ENCODE measurements around the gene ARL2. TPM values are rescaled to one million over a fixed set of nuclear protein-coding genes. Genes with fewer than 3 reads are reported as not detected.

The ARL2 gene
- total and polyA plus RNA-seq, 5 donors, result 117 to 179 (median 140) TPM

- DNase-seq (no peak), ATAC-seq (no peak)
- WGBS, result 55% methylated on average over 10 of the region's 10 CpGs
- peak overlapping the region; percentile 67 for H3K4me3 ChIP-seq (ENCODE audit: low read length)
- H3K4me1 ChIP-seq (ENCODE audit: control insufficient read depth, insufficient read depth, low read length), result no peaks in the 10 kb centered on the region
- H3K9me3 ChIP-seq (ENCODE audit: control insufficient read depth, low read length), result no peaks in the 10 kb centered on the region
- H3K27me3 ChIP-seq (ENCODE audit: control insufficient read depth, insufficient read depth), result no peaks in the 10 kb centered on the region
- H3K27ac ChIP-seq (ENCODE audit: low read length), result peak overlapping the region; percentile 21
- intact Hi-C loops (cut with DNase I), result loop anchor here in 1 of 4 donors (10.0 kb wide), 1 partner anchor 88 kb away; the partner anchor contains the start of genes TM7SF2 and ZNHIT2
Observed at GRCh38 chr11:65026810-65027209, 12.8 kb downstream of the ARL2 start.

- WGBS, result under 1% methylated on average over 51 of the region's 51 CpGs
- Histone ChIP-seq H3K4me3 (ENCODE audit: low read length) (peak within 1 kb of the TSS; percentile 67), H3K9me3 (ENCODE audit: control insufficient read depth, low read length) (no peaks in the 10 kb centered on the region), H3K4me1 (ENCODE audit: control insufficient read depth, insufficient read depth, low read length) (no peaks in the 10 kb centered on the region), H3K27ac (ENCODE audit: low read length) (peak within 1 kb of the TSS; percentile 84), H3K27me3 (ENCODE audit: control insufficient read depth, insufficient read depth) (no peaks in the 10 kb centered on the region)
- intact Hi-C loops (cut with DNase I), result loop anchor here in 1 of 4 donors (10.0 kb wide), 1 partner anchor 87 kb away; the partner anchor contains the start of genes TM7SF2 and ZNHIT2
- ATAC-seq (peak; percentile 99), DNase-seq (peak; percentile 95 to 97 (median 97))
Observed at GRCh38 chr11:65027213-65028067, 13.5 kb downstream of the ARL2 start, which contains the start of gene SNX15. SNX15 (plus strand) TSS chr11:65027439; CDS start chr11:65027538, 99 bp downstream.

- WGBS, result 76% methylated on average over 13 of the region's 13 CpGs
- H3K9me3 ChIP-seq (ENCODE audit: control insufficient read depth, low read length), result no peaks in the 10 kb centered on the region
- DNase-seq (peak in 1 of 3 donors; percentile 34), ATAC-seq (no peak)
- H3K27me3 ChIP-seq (ENCODE audit: control insufficient read depth, insufficient read depth), result no peaks in the 10 kb centered on the region
- H3K4me3 ChIP-seq (ENCODE audit: low read length), result no peak overlapping the region
- H3K4me1 ChIP-seq (ENCODE audit: control insufficient read depth, insufficient read depth, low read length), result no peaks in the 10 kb centered on the region
- intact Hi-C loops (cut with DNase I), result no loop called here
- H3K27ac ChIP-seq (ENCODE audit: low read length), result no peak overlapping the region
Observed at GRCh38 chr11:65032216-65032615, 18.3 kb downstream of the ARL2 start.

GRCh38 chr11:65034423-65034822 lies 20.5 kb downstream of the ARL2 start:
- DNase-seq (no peak), ATAC-seq (no peak)
- Histone ChIP-seq H3K9me3 (ENCODE audit: control insufficient read depth, low read length) (no peaks in the 10 kb centered on the region), H3K27ac (ENCODE audit: low read length) (no peak overlapping the region), H3K27me3 (ENCODE audit: control insufficient read depth, insufficient read depth) (no peaks in the 10 kb centered on the region), H3K4me3 (ENCODE audit: low read length) (no peak overlapping the region), H3K4me1 (ENCODE audit: control insufficient read depth, insufficient read depth, low read length) (no peaks in the 10 kb centered on the region)
- 95% methylated on average over 2 of the region's 2 CpGs for WGBS
- intact Hi-C loops (cut with DNase I), result no loop called here

- 81% methylated on average over 11 of the region's 11 CpGs for WGBS
- ATAC-seq (no peak), DNase-seq (peak in 1 of 3 donors; percentile 40)
- Histone ChIP-seq H3K27ac (ENCODE audit: low read length) (no peak overlapping the region), H3K4me3 (ENCODE audit: low read length) (no peak overlapping the region), H3K4me1 (ENCODE audit: control insufficient read depth, insufficient read depth, low read length) (no peaks in the 10 kb centered on the region), H3K9me3 (ENCODE audit: control insufficient read depth, low read length) (no peaks in the 10 kb centered on the region), H3K27me3 (ENCODE audit: control insufficient read depth, insufficient read depth) (no peaks in the 10 kb centered on the region)
- intact Hi-C loops (cut with DNase I), result no loop called here
Observed at GRCh38 chr11:65035579-65035978, 21.6 kb downstream of the ARL2 start.

- DNase-seq, result peak; percentile 54 to 86 (median 83)
- H3K27ac ChIP-seq (ENCODE audit: low read length), result no peak overlapping the region
- no peak overlapping the region for H3K4me3 ChIP-seq (ENCODE audit: low read length)
- intact Hi-C loops (cut with DNase I), result no loop called here
- H3K27me3 ChIP-seq (ENCODE audit: control insufficient read depth, insufficient read depth), result no peaks in the 10 kb centered on the region
- ATAC-seq, result no peak
- H3K4me1 ChIP-seq (ENCODE audit: control insufficient read depth, insufficient read depth, low read length), result no peaks in the 10 kb centered on the region
- WGBS, result 69% methylated on average over 6 of the region's 6 CpGs
- no peaks in the 10 kb centered on the region for H3K9me3 ChIP-seq (ENCODE audit: control insufficient read depth, low read length)
Observed at GRCh38 chr11:65036931-65037330, 23.0 kb downstream of the ARL2 start.

GRCh38 chr11:65040520-65040846 lies 26.5 kb downstream of the ARL2 start:
- WGBS, result 18% methylated on average over 7 of the region's 7 CpGs
- intact Hi-C loops (cut with DNase I), result no loop called here
- Histone ChIP-seq H3K9me3 (ENCODE audit: control insufficient read depth, low read length) (no peaks in the 10 kb centered on the region), H3K4me3 (ENCODE audit: low read length) (peak overlapping the region; percentile 56), H3K27ac (ENCODE audit: low read length) (peak overlapping the region; percentile 97), H3K4me1 (ENCODE audit: control insufficient read depth, insufficient read depth, low read length) (no peaks in the 10 kb centered on the region), H3K27me3 (ENCODE audit: control insufficient read depth, insufficient read depth) (no peaks in the 10 kb centered on the region)
- DNase-seq (no peak), ATAC-seq (no peak)

GRCh38 chr11:65040847-65041622 lies 27.1 kb downstream of the ARL2 start, which contains the start of gene SAC3D1:
SAC3D1 (plus strand) TSS chr11:65041210; CDS start chr11:65041293, 83 bp downstream.
- Histone ChIP-seq H3K27ac (ENCODE audit: low read length) (peak within 1 kb of the TSS; percentile 97), H3K27me3 (ENCODE audit: control insufficient read depth, insufficient read depth) (no peaks in the 10 kb centered on the region), H3K4me1 (ENCODE audit: control insufficient read depth, insufficient read depth, low read length) (no peaks in the 10 kb centered on the region), H3K9me3 (ENCODE audit: control insufficient read depth, low read length) (no peaks in the 10 kb centered on the region), H3K4me3 (ENCODE audit: low read length) (peak within 1 kb of the TSS; percentile 56)
- peak; percentile 91 to 96 (median 94) for DNase-seq
- peak; percentile 96 to 97 for ATAC-seq
- intact Hi-C loops (cut with DNase I), result no loop called here
- WGBS, result under 1% methylated on average over 91 of the region's 91 CpGs

GRCh38 chr11:65042891-65043290 lies 28.9 kb downstream of the ARL2 start:
- no peaks in the 10 kb centered on the region for H3K4me1 ChIP-seq (ENCODE audit: control insufficient read depth, insufficient read depth, low read length)
- no peaks in the 10 kb centered on the region for H3K27me3 ChIP-seq (ENCODE audit: control insufficient read depth, insufficient read depth)
- ATAC-seq, result no peak
- DNase-seq, result peak in 1 of 3 donors; percentile 28
- intact Hi-C loops (cut with DNase I), result no loop called here
- H3K27ac ChIP-seq (ENCODE audit: low read length), result no peak overlapping the region
- WGBS, result 83% methylated on average over 6 of the region's 6 CpGs
- H3K4me3 ChIP-seq (ENCODE audit: low read length), result no peak overlapping the region
- H3K9me3 ChIP-seq (ENCODE audit: control insufficient read depth, low read length), result no peaks in the 10 kb centered on the region

- WGBS, result 79% methylated on average over 23 of the region's 23 CpGs
- Histone ChIP-seq H3K27ac (ENCODE audit: low read length) (no peak overlapping the region), H3K9me3 (ENCODE audit: control insufficient read depth, low read length) (no peaks in the 10 kb centered on the region), H3K27me3 (ENCODE audit: control insufficient read depth, insufficient read depth) (no peaks in the 10 kb centered on the region), H3K4me1 (ENCODE audit: control insufficient read depth, insufficient read depth, low read length) (no peaks in the 10 kb centered on the region), H3K4me3 (ENCODE audit: low read length) (no peak overlapping the region)
- DNase-seq (peak; percentile 48 to 78 (median 69)), ATAC-seq (peak in 1 of 2 donors; percentile 5)
- intact Hi-C loops (cut with DNase I), result no loop called here
Observed at GRCh38 chr11:65043881-65044501, 30.0 kb downstream of the ARL2 start.

All from right cardiac atrium (tissue), 5 donors.